HUES64 (cell line): ENCODE data around the gene ATP2B3.

ENCODE experiments used
- H3K27ac ChIP-seq: 2 replicates; pipeline ENCODE4 v1.7.0; 2013; ENCODE audit warnings: low read depth, low read length, inconsistent platforms
- H3K27me3 ChIP-seq: 2 replicates; pipeline ENCODE4 v1.6.1; 2013; ENCODE audit warnings: mild to moderate bottlenecking, low read length; ENCODE audit not compliant: insufficient read depth
- H3K36me3 ChIP-seq: 2 replicates; pipeline ENCODE4 v1.6.1; 2013; ENCODE audit warnings: mild to moderate bottlenecking, low read length; ENCODE audit not compliant: insufficient read depth
- H3K4me1 ChIP-seq: 2 replicates; pipeline ENCODE4 v1.6.1; 2013; ENCODE audit warnings: mild to moderate bottlenecking, low read length, moderate library complexity; ENCODE audit not compliant: insufficient read depth
- H3K4me3 ChIP-seq: 2 replicates; pipeline ENCODE4 v1.5.1; 2013; ENCODE audit warnings: mild to moderate bottlenecking, low read length, moderate library complexity
- H3K9ac ChIP-seq: 2 replicates; pipeline ENCODE4 v1.6.1; 2013; ENCODE audit warnings: mild to moderate bottlenecking, low read depth, low read length
- H3K9me3 ChIP-seq: 2 replicates; pipeline ENCODE4 v1.6.1; 2013; ENCODE audit warnings: low read depth, low read length; ENCODE audit not compliant: insufficient read depth
- WGBS: fragments of 150-250, 120-280 bp; methylation state at CpG from one replicate; pipeline ENCODE4 v1.1.7; 2013; ENCODE audit warnings: missing lambda C conversion rate; 5-methylcytosine and 5-hydroxymethylcytosine counted together

Gene ATP2B3

GRCh38 chrX:153498453-153498852 is 19.0 kb upstream of the ATP2B3 start:
- H3K27ac ChIP-seq = no peak overlapping the region
- H3K4me1 ChIP-seq = no peaks in the 10 kb centered on the region
- no peaks in the 10 kb centered on the region; the same call in 1 of the 2 replicates for H3K27me3 ChIP-seq
- no peak overlapping the region for H3K9ac ChIP-seq
- H3K36me3 ChIP-seq = no peaks in the 10 kb centered on the region
- WGBS = 62% methylated on average over 4 of the region's 7 CpGs
- no peaks in the 10 kb centered on the region for H3K9me3 ChIP-seq
- no peak overlapping the region for H3K4me3 ChIP-seq

- WGBS = 79% methylated on average over 15 of the region's 15 CpGs
- H3K9ac ChIP-seq = no peak overlapping the region
- H3K4me3 ChIP-seq = no peak overlapping the region
These were observed 18.1 kb upstream of the ATP2B3 start for GRCh38 chrX:153499341-153499740.

GRCh38 chrX:153499876-153500275 is 17.6 kb upstream of the ATP2B3 start:
- Histone ChIP-seq H3K36me3 (no peaks in the 10 kb centered on the region), H3K27ac (no peak overlapping the region), H3K4me3 (no peak overlapping the region), H3K9ac (no peak overlapping the region), H3K4me1 (no peaks in the 10 kb centered on the region), H3K27me3 (no peaks in the 10 kb centered on the region; the same call in 1 of the 2 replicates), H3K9me3 (no peaks in the 10 kb centered on the region)
- WGBS = 90% methylated on average over 17 of the region's 17 CpGs

More at GRCh38 chrX:153499341-153499740, 18.1 kb upstream of the ATP2B3 start:
- no peak overlapping the region for H3K27ac ChIP-seq
- no peaks in the 10 kb centered on the region for H3K36me3 ChIP-seq
- H3K4me1 ChIP-seq = no peaks in the 10 kb centered on the region
- no peaks in the 10 kb centered on the region; the same call in 1 of the 2 replicates for H3K27me3 ChIP-seq
- H3K9me3 ChIP-seq = no peaks in the 10 kb centered on the region

- no peak overlapping the region for H3K27ac ChIP-seq
- H3K4me1 ChIP-seq = no peaks in the 10 kb centered on the region
- WGBS = 93% methylated on average over 9 of the region's 9 CpGs
- H3K9me3 ChIP-seq = no peaks in the 10 kb centered on the region
- no peak overlapping the region for H3K4me3 ChIP-seq
- no peaks in the 10 kb centered on the region for H3K36me3 ChIP-seq
- no peak overlapping the region for H3K9ac ChIP-seq
- H3K27me3 ChIP-seq = no peaks in the 10 kb centered on the region
These were observed 16.7 kb upstream of the ATP2B3 start for GRCh38 chrX:153500676-153501280.

GRCh38 chrX:153501530-153501929 is 15.9 kb upstream of the ATP2B3 start:
- H3K27me3 ChIP-seq = no peaks in the 10 kb centered on the region
- no peak overlapping the region for H3K27ac ChIP-seq
- no peaks in the 10 kb centered on the region for H3K4me1 ChIP-seq
- H3K4me3 ChIP-seq = no peak overlapping the region
- 90% methylated on average over 8 of the region's 8 CpGs for WGBS
- no peak overlapping the region for H3K9ac ChIP-seq
- no peaks in the 10 kb centered on the region for H3K36me3 ChIP-seq
- H3K9me3 ChIP-seq = no peaks in the 10 kb centered on the region

- Histone ChIP-seq H3K36me3 (no peaks in the 10 kb centered on the region), H3K9me3 (no peaks in the 10 kb centered on the region), H3K27me3 (no peaks in the 10 kb centered on the region), H3K4me1 (no peaks in the 10 kb centered on the region), H3K27ac (no peak overlapping the region), H3K4me3 (no peak overlapping the region), H3K9ac (no peak overlapping the region)
- WGBS = 88% methylated on average over 9 of the region's 10 CpGs
These were observed 15.3 kb upstream of the ATP2B3 start for GRCh38 chrX:153502131-153502530.

GRCh38 chrX:153502796-153503195 is 14.6 kb upstream of the ATP2B3 start:
- Histone ChIP-seq H3K4me1 (no peaks in the 10 kb centered on the region), H3K36me3 (no peaks in the 10 kb centered on the region), H3K9me3 (no peaks in the 10 kb centered on the region), H3K27me3 (no peaks in the 10 kb centered on the region), H3K9ac (no peak overlapping the region), H3K27ac (no peak overlapping the region), H3K4me3 (no peak overlapping the region)
- 88% methylated on average over 14 of the region's 14 CpGs for WGBS

GRCh38 chrX:153504445-153505016 is 12.9 kb upstream of the ATP2B3 start:
- no peaks in the 10 kb centered on the region for H3K9me3 ChIP-seq
- no peak overlapping the region for H3K4me3 ChIP-seq
- H3K4me1 ChIP-seq = no peaks in the 10 kb centered on the region
- no peak overlapping the region for H3K27ac ChIP-seq
- WGBS = 81% methylated on average over 26 of the region's 26 CpGs
- no peaks in the 10 kb centered on the region for H3K36me3 ChIP-seq
- no peaks in the 10 kb centered on the region for H3K27me3 ChIP-seq
- no peak overlapping the region for H3K9ac ChIP-seq

- 93% methylated on average over 18 of the region's 18 CpGs for WGBS
- H3K27ac ChIP-seq = no peak overlapping the region
- H3K9ac ChIP-seq = no peak overlapping the region
- no peaks in the 10 kb centered on the region for H3K27me3 ChIP-seq
- H3K36me3 ChIP-seq = no peaks in the 10 kb centered on the region
- H3K4me1 ChIP-seq = no peaks in the 10 kb centered on the region
- no peak overlapping the region for H3K4me3 ChIP-seq
- H3K9me3 ChIP-seq = no peaks in the 10 kb centered on the region
These were observed 12.1 kb upstream of the ATP2B3 start for GRCh38 chrX:153505361-153505760.

- H3K4me3 ChIP-seq = no peak overlapping the region
- H3K36me3 ChIP-seq = no peaks in the 10 kb centered on the region
- H3K9ac ChIP-seq = no peak overlapping the region
- 29% methylated on average over 17 of the region's 19 CpGs for WGBS
- no peaks in the 10 kb centered on the region for H3K4me1 ChIP-seq
- H3K27me3 ChIP-seq = no peaks in the 10 kb centered on the region
- no peaks in the 10 kb centered on the region for H3K9me3 ChIP-seq
- no peak overlapping the region for H3K27ac ChIP-seq
These were observed 9.8 kb upstream of the ATP2B3 start for GRCh38 chrX:153507484-153508178.

GRCh38 chrX:153509592-153509991 is 7.8 kb upstream of the ATP2B3 start:
- H3K9me3 ChIP-seq = no peaks in the 10 kb centered on the region
- H3K9ac ChIP-seq = no peak overlapping the region
- H3K27ac ChIP-seq = no peak overlapping the region
- H3K36me3 ChIP-seq = no peaks in the 10 kb centered on the region
- no peaks in the 10 kb centered on the region for H3K4me1 ChIP-seq
- no peak overlapping the region for H3K4me3 ChIP-seq
- no peaks in the 10 kb centered on the region for H3K27me3 ChIP-seq
- WGBS = 91% methylated on average over 14 of the region's 14 CpGs
